ENCODE measurements around the gene CCDC117. TPM values are rescaled to one million over a fixed set of nuclear protein-coding genes. Genes with fewer than 3 reads are reported as not detected.
A peak's percentile ranks its signal among the peaks of the same experiment; 100 is the strongest.

CCDC117 gene
- total RNA-seq, 1 experiment from 2014 or later, result 40.0 TPM

DNA sequence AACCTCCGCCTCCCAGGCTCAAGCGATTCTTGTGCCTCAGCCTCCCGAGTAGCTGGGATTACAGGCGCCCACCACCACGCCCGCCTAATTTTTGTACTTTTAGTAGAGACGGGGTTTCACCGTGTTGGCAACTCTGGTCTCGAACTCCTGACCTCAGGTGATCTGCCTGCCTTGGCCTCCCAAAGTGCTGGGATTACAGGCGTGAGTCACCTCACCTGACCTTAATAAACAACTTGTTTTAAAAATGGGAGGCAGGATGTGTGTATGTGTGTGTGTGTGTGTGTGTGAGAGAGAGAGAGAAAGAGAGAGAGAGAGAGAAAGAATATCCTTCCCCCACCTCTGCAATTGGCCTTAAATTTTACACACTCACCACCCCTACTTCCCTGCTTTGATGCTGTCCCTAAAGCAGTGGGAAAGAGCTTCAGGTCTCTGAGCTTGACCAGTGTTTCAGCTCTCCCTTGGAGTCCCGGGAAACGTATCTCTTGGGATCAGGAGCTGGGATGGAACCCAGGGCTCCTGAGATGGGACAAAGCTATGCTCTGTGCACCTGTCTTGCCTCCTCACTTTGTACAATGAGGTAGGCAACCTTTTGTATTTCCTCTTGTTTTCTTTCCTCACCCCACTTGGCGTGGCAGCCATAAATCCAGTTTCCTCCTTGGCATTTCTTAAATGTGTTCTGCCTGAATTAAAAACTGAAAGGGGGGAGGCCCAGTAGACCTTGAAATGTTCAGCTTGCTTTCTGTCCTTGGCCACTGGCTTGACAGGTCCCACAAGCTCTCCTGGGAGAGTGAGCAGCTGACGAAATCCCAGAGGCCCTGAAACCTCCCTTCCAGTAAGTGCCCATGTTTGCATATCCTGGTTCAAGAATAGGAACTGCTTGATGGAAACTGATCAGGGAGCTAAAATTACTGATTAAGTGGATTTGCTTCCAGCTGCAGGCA lies 45.7 kb downstream of the CCDC117 start:
- no peaks in the 10 kb centered on the region for H3K79me1 ChIP-seq (ENCODE audit: insufficient read depth, low read depth, low read length, poor library complexity, severe bottlenecking)
- peaks cover 7% of the 10 kb centered on the region; the same call in 1 of the 2 replicates for H3K4me1 ChIP-seq (ENCODE audit: insufficient read depth, low read length)
- no peak overlapping the region for H4K5ac ChIP-seq (ENCODE audit: insufficient read length, low read depth, low read length)
- no peaks in the 10 kb centered on the region for H3K9me3 Mint-ChIP-seq
- H3T11ph ChIP-seq (ENCODE audit: low read length), result no peak overlapping the region
- H3K56ac ChIP-seq (ENCODE audit: insufficient read length, low read depth, low read length), result no peak overlapping the region
- H3K79me2 ChIP-seq (ENCODE audit: insufficient read depth, low read length), result no peaks in the 10 kb centered on the region
- WGBS (ENCODE audit: extremely low coverage, insufficient read length, low lambda C conversion rate), result no CpG with 5 or more reads among the region's 14 CpGs
- DNase-seq, result no peak
- no peaks in the 10 kb centered on the region for H3K9me3 ChIP-seq (ENCODE audit: control insufficient read depth, low read depth, low read length)
- peaks cover 15% of the 10 kb centered on the region in 2 experiments; a peak in 3 of 4 replicates for H3K4me1 Mint-ChIP-seq
- H3K4me3 Mint-ChIP-seq, result no peak overlapping the region
- H2BK20ac ChIP-seq (ENCODE audit: low read depth, low read length, poor library complexity, severe bottlenecking), result no peak overlapping the region
- TF ChIP-seq, protein P1, sequence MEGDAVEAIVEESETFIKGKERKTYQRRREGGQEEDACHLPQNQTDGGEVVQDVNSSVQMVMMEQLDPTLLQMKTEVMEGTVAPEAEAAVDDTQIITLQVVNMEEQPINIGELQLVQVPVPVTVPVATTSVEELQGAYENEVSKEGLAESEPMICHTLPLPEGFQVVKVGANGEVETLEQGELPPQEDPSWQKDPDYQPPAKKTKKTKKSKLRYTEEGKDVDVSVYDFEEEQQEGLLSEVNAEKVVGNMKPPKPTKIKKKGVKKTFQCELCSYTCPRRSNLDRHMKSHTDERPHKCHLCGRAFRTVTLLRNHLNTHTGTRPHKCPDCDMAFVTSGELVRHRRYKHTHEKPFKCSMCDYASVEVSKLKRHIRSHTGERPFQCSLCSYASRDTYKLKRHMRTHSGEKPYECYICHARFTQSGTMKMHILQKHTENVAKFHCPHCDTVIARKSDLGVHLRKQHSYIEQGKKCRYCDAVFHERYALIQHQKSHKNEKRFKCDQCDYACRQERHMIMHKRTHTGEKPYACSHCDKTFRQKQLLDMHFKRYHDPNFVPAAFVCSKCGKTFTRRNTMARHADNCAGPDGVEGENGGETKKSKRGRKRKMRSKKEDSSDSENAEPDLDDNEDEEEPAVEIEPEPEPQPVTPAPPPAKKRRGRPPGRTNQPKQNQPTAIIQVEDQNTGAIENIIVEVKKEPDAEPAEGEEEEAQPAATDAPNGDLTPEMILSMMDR (conservative IDR thresholded peaks at IDR 0.05), result no peak
- no peak overlapping the region for H3K9ac ChIP-seq (ENCODE audit: extremely low read depth, insufficient read length, low read length)
- H3K4me2 ChIP-seq (ENCODE audit: insufficient read depth, insufficient read length, low read length), result no peak overlapping the region
- no peak overlapping the region for H4K8ac ChIP-seq (replicated peaks; ENCODE audit: insufficient read length, low read depth, low read length)
- no peak overlapping the region for H3K27ac ChIP-seq (ENCODE audit: insufficient read length, low read depth, low read length)
- no peak overlapping the region for H3K14ac ChIP-seq (ENCODE audit: insufficient read depth, low read length)
- H2BK120ac ChIP-seq (ENCODE audit: low read depth, low read length, poor library complexity, severe bottlenecking), result no peak overlapping the region
- no peak overlapping the region for H2AFZ ChIP-seq (ENCODE audit: low read length)
- H3K23ac ChIP-seq (ENCODE audit: insufficient read length, low read depth, low read length), result no peak overlapping the region
- no peak overlapping the region for H3K18ac ChIP-seq (ENCODE audit: insufficient read length, low read depth, low read length)
- H3K27me3 Mint-ChIP-seq (ENCODE audit: low read depth), result no peaks in the 10 kb centered on the region
- H4K91ac ChIP-seq (ENCODE audit: insufficient read length, low read depth, low read length), result no peak overlapping the region
- no peaks in the 10 kb centered on the region for H3K23me2 ChIP-seq (ENCODE audit: insufficient read length, low read depth, low read length, poor library complexity, severe bottlenecking)
- no peak overlapping the region for H2AK5ac ChIP-seq (ENCODE audit: insufficient read length, low read length)
- H3K36me3 Mint-ChIP-seq (ENCODE audit: insufficient read depth in 1 of 3, low read depth in 3 of 3), result no peaks in the 10 kb centered on the region; a peak in 1 of 7 replicates
- no peaks in the 10 kb centered on the region for H4K20me1 ChIP-seq (ENCODE audit: control insufficient read depth, insufficient read depth, insufficient read length)
- no peak overlapping the region for H2BK12ac ChIP-seq (ENCODE audit: insufficient read length, low read depth, low read length)
- H3K27ac Mint-ChIP-seq, result peak overlapping the region; percentile 28 to 84 (median 35); a peak in 2 of 7 replicates
- no peaks in the 10 kb centered on the region for H3K27me3 ChIP-seq (ENCODE audit: insufficient read depth, low read length)
- no peak overlapping the region for H3K4ac ChIP-seq (ENCODE audit: low read depth, low read length)
- no peak overlapping the region for H2BK15ac ChIP-seq (ENCODE audit: low read depth, low read length)
- no peak overlapping the region for H2BK5ac ChIP-seq (ENCODE audit: insufficient read length, low read length)

All from H9 (cell line).